Left hindlimb (tissue), 1 donor: ENCODE measurements around the gene PHF14.

Experiments
- DNase-seq: peaks from one replicate; pipeline ENCODE4 v3.0.0-alpha.2; 2018

PHF14 gene

DNA sequence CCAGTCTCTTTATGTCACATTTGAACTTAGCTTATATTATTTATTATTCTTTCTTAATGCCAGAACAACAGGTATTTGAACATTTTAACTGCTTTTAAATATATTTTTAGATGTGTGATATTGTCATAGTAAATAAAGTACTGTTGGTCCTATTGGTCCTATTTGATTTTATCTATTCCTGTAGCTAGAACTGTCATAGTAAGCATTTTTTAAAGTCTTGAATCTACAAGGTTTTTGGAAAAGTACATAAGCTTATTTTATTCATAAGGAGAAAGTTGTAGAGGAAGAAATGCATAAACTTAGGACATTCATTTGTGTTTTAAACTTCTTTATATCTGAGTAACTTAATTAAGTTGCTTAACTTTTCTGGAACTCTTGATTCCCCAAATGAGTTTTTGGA, 136.0 kb downstream of the PHF14 start:
- DNase-seq: no peak

DNA sequence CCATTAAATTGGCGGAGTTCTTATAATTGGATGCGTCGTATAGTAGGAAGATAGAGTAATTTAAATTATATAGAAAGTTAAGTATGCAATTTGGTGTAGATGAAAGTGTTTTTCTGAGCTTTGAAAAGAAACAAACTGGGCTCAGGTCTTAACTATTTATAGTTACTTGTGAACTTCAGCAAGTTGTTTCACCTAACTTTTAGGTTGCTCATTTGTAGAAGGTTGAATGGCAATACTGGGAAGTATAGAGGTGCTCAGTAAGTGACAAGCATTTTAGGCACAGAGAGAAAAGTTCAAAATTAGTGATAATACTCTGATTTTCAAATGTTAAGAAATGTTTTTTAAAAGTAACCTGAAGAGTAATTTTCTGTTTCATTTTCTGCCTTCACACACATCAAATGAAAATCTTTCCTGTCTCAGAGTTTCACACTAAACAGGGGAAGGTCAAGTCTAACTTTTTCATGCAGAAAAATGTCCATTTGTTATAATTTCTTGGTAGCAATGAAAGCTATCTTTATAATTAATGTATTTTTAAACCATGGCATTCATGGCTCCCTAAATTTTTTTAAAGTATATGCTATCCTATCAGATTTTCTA, 146.5 kb downstream of the PHF14 start:
- no peak for DNase-seq

DNA sequence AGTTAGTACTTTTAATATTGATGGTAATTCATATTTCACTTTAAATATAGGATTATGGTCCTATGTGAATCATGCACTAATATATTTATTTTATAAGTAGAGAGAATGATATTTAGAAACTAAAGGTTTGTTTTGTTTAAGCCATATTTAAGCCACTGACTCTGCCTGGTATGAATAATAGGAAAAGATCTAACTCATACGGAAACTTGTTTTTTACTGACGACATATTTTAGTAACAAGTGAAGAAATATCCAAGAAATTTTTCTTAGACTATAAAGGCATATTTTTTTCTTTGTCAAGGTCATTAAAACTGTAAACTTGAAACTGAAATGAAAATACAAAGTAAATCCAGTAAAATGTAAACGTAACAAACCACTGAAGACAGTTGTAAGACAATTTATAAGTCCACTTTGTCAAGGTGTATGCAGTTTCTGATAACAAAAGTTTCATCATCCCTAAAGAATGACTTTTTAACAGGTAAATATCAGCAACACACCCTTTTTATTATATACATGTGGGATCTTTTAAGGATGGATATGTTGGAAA, 147.1 kb downstream of the PHF14 start:
- no peak for DNase-seq

DNA sequence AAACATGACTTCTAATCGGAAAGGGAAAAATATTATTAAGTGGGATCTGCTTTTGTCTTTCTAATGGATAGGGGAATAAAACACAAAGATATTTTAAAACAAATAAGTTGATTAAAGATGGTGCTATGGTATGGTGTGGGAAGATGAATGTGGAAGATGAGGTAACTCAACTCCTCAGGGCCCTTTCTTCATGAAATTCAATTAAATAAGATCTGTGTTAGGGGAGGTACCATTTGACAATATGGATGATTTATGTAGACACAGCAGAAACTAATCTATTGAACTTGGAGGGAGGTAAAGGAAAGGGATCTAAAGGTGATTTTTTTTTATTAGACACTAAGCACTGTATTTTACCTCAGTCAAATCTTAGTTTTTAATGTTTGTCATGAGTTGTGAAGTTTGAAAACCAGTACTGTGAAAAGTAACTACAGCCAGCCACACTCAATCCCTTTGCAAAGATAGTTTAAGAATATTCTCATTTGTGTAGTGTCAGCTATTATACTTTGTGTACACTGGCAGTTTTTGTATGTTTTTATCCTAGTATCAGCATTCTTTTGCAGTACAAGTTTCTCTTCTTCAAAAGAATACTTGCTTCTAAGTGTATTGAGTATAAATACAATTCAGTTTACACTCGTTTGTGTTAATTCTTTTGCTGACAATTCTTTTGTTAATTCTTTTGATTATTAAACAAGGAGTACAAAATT, 151.3 kb downstream of the PHF14 start:
- no peak for DNase-seq

DNA sequence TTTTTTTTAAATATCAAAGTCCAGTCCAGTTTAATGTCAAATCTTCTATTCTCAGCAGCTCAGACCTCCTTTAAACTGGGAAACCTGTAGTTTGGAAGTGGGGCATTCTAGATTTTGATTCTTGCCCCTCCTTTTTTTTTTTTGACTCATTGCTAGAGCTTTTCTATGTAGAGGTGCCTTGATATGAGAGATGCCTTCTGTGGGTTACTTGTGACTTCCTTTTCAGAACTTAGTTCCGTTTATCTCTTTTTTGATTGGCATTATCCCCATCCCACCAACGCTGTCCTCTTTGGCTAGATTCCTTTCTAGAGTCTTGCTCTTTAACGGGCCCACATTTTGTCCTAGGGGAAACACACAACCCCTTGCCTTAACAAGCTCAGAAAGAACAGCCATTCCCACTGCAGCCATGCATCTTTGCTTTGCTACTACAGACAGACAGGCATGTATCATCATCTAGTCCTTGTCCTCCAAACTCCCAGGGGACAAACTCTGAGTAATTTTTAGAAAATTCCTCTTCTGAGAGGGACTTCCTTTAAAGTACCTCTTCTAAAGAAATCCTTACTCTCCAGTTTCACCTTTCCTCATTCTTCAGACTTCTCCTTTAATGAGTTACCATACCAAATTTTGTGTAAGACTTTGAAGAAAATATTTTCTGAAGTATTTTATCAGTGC, 153.6 kb downstream of the PHF14 start:
- no peak for DNase-seq

DNA sequence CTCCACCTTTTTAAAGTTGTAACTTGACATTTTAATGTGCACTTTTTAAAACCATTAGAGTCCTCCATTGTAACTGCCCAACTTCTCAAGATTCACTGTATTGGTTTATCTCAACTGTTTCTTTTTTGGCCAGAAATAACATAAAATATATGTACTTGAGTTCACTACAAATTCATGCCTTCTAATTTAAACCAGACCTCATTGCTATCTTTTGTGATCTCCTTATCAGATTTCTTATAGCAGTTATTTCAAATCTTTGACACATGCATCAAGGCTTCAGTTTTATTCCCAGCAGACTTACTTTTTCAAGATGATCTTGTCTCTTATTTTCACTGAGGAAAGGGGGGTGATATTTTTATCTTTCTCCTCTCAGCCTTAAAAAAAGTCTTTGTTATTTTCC, 154.3 kb downstream of the PHF14 start:
- DNase-seq: no peak

DNA sequence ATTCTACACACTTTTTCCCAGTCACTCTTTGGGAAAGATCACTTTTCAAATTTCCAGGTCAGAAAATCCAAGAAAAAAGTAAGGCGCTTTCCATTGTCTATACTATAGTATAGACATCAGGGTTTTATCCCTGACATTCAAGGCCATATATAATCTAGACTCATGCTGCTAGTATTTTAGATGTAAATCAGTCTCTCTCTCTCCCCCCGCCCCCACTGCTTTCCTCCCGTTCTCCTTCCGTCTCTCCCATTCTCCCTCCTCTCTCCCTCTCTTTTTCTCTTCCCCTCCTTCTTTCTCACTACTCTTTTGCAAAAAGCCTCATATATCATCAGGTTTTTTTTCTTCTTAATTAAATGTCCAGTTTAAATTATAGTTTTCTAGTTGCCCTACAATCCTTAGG, 154.8 kb downstream of the PHF14 start:
- DNase-seq: no peak

DNA sequence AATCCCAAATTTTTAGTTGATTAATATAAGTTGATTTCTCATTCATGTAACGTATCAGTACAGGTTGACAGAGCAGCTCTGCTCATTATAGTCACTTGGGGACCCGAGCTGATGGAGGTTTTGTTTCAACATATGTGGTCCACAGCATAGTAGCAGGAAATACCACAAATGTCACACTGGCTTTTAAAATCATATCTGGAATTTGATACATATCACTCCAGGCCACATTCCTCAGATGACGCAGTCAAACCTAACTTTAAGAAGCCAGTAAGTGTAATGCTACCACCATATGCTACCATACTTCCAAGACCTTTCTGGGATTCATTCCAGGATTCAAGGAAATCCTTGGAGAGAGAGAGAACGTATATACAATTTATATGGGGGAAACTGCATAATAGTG, 156.3 kb downstream of the PHF14 start:
- no peak for DNase-seq

DNA sequence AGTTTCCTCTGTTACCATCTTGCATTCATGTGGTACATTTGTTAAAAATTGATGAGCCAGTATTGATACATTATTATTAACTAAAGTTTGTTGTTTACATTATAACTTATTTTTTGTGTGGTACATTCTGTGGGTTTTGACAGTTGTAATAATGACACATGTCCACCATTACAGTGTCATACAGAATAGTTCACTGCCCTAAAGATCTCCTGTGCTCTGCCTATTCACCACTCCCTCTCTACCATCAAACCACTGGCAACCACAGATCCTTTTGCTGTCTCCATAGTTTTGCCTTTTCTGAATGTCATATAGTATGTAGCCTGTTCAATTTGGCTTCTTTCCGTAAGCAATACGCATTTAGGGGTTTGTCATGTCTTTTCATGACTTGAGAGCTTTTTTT, 156.9 kb downstream of the PHF14 start:
- DNase-seq: no peak

DNA sequence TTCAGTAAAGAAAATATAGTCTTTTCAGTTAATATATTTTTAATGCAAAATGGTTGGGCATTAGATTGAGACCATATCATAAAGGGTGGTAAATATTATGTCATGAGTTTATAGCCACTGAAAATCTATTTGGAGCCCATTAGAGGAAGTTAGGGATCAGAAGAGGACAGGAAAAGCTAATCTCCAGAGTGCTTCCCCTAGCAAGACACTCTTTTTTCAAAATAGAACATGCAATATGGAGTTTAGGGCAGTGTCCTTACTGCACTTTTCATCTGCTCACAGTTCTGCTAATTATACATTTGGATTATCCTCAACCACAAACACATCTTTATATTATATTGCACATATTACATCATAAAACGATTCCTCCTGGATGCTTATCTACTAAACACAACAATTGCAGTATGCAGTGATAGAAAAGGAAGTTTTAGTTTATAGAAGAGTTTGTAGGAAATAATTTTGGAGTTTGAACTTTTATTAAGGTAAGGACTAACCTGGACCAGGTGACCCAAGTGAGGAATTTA, 159.8 kb downstream of the PHF14 start:
- no peak for DNase-seq

DNA sequence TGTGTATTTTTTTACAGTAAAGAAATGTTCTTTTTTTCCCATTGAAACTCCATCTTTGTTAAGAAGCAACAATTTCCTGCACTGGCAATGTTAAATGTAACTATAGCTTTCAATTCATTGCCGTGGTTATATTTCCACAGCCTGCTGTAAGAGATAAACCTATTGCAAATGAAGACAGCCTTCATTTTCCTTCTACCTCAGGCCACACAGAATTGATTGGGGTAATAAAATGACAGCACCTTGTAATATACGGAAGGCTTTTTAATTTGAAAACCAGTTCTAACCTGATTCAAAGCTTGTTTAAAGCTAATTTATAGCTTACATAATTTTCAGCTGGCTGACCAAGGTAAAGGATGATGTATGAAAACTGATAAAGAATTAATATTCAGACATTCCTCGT, 161.9 kb downstream of the PHF14 start:
- DNase-seq: no peak

DNA sequence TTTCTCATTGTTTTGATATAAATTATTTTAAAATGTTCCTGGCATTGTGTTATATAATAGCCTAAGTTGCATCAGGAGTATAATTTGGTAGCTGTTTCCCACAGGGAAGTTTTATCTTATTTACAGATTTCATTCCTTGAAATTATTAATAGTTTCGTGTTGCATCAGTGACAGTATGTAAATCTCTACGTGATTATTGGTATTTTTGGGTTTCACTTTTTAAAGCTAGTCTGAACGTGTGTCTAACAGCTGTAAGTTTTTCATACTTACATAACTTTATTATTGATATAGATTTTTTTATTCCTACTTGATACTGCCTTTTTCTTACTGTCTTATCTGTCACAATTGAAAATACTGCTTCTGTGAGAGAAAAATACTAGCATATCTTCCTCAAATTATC, 167.9 kb downstream of the PHF14 start:
- DNase-seq: no peak

DNA sequence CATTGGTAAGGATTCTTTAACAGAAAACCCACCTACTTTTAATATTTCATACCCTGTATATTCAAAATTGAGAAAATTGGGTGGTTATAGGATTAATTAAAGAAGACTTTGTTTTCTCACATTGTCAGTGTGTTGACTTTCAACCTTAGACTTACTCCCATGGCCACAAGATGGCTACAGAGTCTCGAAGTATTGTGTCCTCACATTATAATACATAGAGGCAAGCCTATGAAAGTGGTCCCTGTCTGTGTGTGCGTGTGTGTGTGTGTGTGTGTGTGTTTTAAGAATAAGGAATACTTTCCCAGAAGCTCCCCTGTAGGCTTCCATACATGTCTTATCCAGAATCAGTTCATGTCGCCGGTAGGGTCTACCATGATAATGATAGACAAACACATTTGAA, 180.0 kb downstream of the PHF14 start:
- no peak for DNase-seq

DNA sequence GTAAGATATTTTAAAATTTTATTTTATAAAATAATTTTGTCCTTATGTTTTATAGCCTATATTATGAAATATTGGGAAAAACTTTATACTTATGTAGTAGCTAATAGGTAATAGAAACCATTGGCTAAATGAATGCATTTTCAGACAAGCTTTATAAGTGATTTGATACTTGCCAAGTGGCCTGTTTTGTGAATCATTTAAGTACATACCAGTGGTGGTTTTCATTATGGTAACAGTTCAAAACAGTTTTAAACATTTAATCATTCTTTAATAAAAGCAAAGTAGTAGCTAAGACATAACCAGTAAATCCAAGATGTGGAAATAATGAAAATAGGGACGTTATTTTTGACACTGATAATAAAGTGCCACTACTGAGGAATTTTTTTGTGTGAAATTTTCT, 182.2 kb downstream of the PHF14 start:
- no peak for DNase-seq

DNA sequence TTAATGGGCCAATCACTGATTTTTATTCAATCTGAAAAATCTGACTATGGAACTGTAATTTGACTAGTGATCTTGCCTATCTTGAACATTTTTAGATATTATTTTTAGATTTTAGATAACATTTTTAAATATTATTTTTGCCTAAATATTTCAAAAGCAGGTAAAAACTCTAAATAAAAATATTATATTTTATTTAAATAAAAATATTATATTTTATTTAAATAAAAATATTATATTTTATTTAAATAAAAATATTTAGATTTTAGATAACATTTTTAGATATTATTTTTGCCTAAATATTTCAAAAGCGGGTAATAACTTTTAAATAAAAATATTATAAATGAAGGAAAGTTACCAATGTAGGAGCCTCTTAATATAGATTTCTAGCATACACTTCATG, 187.8 kb downstream of the PHF14 start:
- DNase-seq: no peak

DNA sequence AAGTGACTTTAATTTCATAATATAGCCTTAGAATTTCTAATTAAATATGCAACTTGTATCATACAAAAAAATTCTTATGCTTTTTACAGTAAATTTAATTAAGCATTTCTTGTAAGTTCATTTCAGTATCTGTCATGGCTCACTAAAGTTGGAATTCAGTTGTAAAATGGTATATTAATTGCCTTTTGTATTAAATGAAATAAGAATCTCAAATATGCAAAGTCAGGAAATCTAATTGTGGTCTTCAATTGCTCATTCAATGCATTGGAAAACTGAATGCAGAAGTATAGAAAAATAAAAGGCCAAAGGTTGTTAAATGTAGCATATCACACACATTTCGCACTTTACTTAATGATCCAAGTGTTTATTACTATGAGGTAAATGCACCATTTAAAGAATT, 189.5 kb downstream of the PHF14 start:
- no peak for DNase-seq

DNA sequence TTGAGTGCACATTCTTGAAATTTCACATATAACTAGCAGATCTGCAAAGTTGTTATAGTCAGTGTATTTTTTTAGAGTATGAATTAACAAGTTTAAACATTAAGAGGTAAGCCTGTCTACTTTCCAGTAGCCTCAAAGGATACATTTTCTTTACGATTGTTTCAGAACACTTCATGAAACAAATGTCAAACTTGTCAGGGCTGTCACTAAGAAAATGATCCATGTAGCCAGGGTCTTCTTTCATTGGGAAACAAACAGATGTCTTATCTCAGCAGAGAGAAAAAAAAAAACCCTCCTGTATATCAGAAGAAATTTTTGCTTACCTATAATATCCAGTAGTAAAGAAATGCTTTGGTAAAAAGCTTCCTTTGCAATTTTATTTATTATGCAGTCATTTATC, 192.4 kb downstream of the PHF14 start:
- DNase-seq: no peak

DNA sequence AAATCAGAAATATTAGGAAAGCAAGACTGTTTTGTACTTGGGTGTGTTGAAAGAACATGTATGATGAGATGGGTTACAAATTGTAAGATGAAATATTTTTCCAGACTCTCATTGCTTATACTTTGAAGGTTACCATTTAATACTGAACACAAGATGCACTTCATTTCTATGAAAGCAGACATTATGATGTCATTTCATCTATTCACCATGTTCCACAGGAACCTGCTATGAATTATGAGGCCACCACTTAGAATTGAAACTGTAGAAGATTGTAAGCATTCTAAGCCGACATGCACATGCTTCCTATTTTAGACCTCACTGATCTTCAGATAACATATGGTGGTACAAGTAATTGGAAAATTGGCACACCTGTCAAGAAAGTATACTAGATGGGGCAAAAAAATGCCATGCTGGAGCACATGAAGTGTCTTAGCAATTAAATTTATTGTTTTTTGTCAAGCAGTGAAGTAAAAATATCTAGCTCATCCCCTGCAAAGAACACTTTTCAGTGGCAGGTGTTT, 195.0 kb downstream of the PHF14 start:
- DNase-seq: no peak

DNA sequence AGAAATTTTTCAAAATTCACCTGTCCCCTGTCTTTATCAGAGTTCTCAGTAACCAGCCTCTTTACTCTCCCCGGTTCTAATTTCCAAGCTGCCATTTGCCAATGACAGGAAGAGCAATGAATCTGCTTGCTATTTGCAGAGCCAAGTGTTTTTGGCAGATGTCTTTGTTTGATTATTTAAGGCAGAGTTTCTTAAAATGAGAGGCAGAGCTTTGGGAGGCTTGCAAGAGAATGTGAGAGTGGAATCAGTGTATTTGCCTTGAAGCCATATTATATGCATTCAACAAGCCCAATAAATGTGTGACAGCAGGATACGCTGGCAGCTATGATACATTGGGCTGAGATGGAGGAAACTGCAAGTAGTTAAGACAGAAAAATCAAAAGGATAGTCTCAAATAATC, 196.5 kb downstream of the PHF14 start:
- DNase-seq: no peak

DNA sequence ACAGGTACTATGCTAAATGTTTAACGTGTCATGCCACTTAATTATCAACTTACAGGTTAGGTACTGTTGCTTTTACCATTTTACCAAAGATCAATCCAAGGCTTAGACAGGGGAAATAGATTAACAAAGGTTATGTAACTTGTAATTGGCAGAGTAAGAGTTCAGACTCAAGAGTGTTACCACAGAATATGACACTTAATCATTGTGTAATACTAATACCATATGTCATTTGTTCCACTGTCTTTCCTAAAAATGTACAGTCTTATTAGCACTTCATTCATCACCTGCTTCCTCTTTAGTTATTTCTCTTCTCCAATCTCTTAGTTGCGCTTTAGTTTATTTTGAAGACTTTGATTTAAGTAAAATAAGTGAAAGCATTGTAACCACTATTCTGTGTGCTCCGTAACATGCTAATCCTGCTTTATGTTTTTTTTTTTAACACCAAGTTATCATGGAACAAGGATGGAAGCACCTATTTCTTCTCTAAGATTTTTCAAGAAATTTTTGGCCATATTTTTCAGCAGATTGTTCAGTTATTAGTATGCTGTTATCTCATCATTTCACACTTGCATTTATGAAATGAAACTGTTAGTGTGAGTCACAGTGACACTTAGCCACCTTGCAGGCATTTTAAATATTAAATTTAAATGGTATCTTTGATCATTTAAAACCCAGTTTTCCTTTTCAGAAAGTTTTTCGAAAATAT, 197.3 kb downstream of the PHF14 start:
- no peak for DNase-seq

DNA sequence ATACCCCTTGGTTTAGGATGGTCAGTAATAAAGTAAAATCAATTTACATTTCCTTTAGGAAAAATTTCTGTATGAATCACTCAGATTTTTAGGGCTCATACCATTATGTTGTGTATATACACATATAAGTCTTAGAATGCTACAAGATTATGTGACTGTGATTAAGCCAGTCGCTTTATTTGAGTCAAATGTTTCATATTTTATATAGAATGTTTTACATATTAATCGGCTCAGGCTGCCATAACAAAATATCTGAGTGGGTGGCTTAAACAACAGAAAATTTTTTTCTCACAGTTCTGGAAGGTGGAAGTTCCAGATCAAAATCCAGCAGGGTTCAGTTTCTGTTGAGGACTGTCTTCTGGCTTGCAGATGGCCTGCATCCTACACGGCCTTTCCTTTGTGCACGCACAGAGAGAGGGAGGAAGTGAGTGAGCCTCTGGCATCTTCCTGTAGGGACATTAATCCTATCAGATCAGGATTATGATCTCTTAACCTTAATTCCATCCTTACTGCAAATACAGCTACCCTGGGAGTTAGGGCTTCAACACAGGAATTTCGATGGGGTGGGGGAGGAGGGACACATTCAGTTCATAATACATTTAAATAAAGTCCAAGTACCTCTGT, 198.0 kb downstream of the PHF14 start:
- DNase-seq: no peak

DNA sequence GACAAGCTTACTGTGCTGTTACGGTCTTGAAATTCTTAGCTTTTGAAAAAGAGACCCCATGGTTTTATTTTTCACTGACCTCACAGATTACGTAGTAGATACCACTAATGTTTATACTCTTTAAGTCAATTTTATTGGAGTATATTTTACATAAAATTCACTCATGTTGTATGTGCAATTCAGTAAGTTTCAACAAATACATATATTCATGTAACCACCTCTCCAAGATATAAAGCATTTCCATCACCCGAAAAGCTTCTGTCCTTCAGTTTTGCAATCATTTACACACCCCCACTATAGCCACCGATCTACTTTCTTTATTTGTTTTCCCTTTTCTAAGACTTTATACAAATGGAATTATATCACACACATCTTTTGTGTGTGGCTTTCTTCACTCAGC, 199.2 kb downstream of the PHF14 start:
- no peak for DNase-seq

DNA sequence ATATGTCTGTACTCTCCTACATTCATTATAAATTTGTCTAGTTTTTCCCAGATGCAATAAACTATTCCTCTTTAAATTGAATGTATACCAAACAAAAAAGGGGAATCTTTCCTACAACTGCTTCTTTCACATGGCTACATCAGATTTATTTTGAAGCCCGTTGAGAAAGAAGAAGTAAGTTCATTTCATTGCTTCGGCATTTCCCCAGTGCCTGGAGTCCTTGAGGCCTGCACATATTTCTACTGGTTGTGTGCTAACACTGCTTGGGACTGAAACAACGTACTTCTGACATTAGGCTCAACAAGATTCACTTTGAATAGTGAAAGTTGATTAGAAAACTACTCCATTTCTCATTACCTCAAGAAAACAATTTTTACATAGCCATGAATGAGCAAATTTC, 201.7 kb downstream of the PHF14 start:
- no peak for DNase-seq
